Memory B cell (primary cell): Measurements from ENCODE around the gene CBFA2T2.
"Not testable (repeated sequence)": the region's sequence is repeated elsewhere in the genome, so short reads cannot be mapped to it uniquely, and the experiment has no call there.

Source experiments
- ATAC-seq: fragments of 150-1000 bp; cut with Tn5 transposase; 2 replicates; pipeline ENCODE4 v1.10.0; 2021; ENCODE audit warnings: low read depth, mild to moderate bottlenecking, moderate library complexity
- DNase-seq, 2 donors: peaks; one replicate each; pipeline ENCODE4 v3.0.0; 2022; ENCODE audit warnings: low spot score in 2 of 2
- H3K27ac Mint-ChIP-seq: one replicate; pipeline ENCODE4 v1.8.0; 2022; ENCODE audit warnings: mild to moderate bottlenecking, moderate library complexity, mixed read lengths
- H3K27me3 Mint-ChIP-seq: one replicate; pipeline ENCODE4 v1.8.0; 2022; ENCODE audit warnings: mixed read lengths
- H3K36me3 Mint-ChIP-seq: one replicate; pipeline ENCODE4 v1.8.0; 2022; ENCODE audit warnings: mild to moderate bottlenecking, mixed read lengths
- H3K4me1 Mint-ChIP-seq: one replicate; pipeline ENCODE4 v1.8.0; 2022; ENCODE audit warnings: mixed read lengths
- H3K4me3 Mint-ChIP-seq: one replicate; pipeline ENCODE4 v1.8.0; 2022; ENCODE audit warnings: mild to moderate bottlenecking, moderate library complexity, mixed read lengths
- H3K9me3 Mint-ChIP-seq: one replicate; pipeline ENCODE4 v1.8.0; 2022; ENCODE audit warnings: mixed read lengths

CBFA2T2 gene

DNA sequence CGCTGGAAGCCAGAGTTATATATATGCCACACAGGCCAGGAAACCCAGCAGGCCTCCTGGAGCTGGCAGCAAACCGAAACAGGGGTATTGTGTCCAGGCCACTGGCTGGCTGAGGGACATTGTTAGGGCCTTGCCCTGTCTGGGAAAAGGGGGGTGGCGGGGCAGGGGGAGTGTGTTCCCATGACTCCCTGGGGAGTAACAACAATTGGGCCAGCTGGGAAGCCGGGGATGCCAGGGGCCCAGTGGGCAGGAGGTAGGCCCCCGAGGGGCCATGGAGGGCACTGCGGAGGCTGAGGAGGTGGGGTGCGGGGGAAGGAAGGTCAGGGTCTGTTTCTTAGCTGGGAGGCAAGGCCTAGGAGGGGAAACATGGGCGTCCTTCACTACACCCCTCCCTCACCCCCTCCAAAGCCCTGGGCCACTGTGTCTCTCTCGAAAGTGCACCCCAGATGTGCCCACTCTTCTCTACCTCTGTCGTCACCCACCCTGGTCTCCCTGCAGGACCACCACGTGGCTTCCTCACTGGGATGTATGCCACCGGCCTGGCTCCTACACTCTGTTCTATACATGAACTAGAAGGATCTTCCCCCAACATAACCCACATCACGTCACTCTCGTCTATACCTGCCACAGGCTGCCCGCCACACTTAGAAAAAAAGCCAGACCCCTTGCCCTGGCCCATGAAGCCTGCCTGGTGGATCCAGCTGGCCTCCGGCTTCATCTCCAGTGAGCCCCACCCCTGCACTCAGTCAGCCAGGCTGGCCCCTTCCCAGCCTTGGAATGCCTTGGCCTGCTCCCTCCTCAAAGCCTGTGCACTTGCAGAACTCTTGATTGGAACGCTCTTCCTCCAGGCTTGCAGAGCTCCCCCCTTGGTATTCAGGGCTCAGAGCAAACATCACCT lies 204.1 kb downstream of the CBFA2T2 start:
- DNase-seq (no peak), ATAC-seq (no peak)
- H3K27me3 Mint-ChIP-seq: no peaks in the 10 kb centered on the region
- peaks cover 2% of the 10 kb centered on the region for H3K9me3 Mint-ChIP-seq
- H3K36me3 Mint-ChIP-seq: peaks cover 2% of the 10 kb centered on the region
- H3K4me3 Mint-ChIP-seq: no peak overlapping the region
- peaks cover 3% of the 10 kb centered on the region for H3K4me1 Mint-ChIP-seq
- H3K27ac Mint-ChIP-seq: no peak overlapping the region

DNA sequence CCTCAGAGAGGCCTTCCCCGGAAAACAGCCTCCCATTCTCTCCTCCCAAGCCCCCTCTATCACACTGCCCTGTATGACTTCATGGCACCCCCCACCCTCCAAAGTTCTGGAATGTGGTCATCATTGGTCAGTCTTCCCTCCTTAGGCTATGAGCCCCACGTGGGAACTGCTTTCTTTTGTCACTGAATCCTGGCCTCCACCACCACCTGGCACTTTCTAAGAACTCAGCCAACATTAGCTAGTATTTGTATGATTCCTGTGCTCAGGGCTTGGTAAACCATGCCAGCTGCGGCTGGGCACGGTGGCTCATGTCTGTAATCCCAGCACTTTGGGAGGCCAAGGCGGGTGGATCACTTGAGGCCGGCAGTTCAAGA lies 204.7 kb downstream of the CBFA2T2 start:
- ATAC-seq (no peak), DNase-seq (no peak)
- Mint-ChIP-seq H3K9me3 (peaks cover 2% of the 10 kb centered on the region), H3K4me1 (peaks cover 3% of the 10 kb centered on the region), H3K27ac (no peak overlapping the region), H3K4me3 (no peak overlapping the region), H3K27me3 (no peaks in the 10 kb centered on the region), H3K36me3 (peaks cover 2% of the 10 kb centered on the region)

DNA sequence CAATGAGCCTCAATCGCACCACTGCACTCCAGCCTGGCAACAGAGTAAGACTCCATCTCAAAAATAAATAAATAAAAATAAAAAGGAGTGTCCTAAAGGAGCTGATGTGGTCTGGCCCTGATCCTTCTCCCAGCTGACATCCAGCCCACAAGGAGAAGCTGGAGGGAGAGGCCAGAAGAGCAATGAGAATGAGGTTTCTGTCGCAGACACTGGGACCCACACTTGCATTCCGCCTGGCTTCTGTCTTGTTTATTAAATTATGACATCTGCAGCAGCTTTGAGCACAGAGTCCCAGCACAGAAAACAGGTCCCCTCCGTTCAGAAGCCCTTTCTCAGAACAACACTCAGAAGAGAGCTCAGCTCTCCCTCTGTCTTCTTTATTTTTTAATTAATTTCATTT lies 206.6 kb downstream of the CBFA2T2 start:
- Mint-ChIP-seq H3K27me3 (no peaks in the 10 kb centered on the region), H3K4me3 (no peak overlapping the region), H3K9me3 (peaks cover 2% of the 10 kb centered on the region), H3K36me3 (peaks cover 2% of the 10 kb centered on the region), H3K4me1 (peaks cover 2% of the 10 kb centered on the region), H3K27ac (no peak overlapping the region)
- no peak for ATAC-seq
- DNase-seq: no peak

DNA sequence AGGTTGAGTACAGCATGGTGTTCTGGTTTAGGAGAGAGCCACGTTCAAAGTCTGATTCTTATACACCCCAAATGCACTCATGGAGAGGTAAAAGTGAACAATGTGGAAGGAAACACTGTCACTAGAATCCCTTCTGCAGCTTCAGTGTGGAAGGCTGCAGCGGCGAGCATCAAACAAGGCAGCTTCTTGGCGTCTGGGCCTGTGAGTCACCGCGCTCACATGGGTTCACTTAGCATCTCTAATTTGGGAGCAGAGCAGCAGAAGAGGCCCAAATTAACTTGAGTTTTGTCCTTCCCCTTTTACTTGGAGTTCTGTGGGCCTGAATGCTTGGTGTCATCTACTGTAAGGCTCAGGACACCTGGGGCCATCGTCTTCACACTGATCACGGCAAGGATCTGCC lies 207.2 kb downstream of the CBFA2T2 start:
- H3K9me3 Mint-ChIP-seq: peaks cover 2% of the 10 kb centered on the region
- H3K4me1 Mint-ChIP-seq: no peaks in the 10 kb centered on the region
- H3K27me3 Mint-ChIP-seq: no peaks in the 10 kb centered on the region
- no peak for DNase-seq
- no peak overlapping the region for H3K4me3 Mint-ChIP-seq
- no peak for ATAC-seq
- H3K36me3 Mint-ChIP-seq: peaks cover 2% of the 10 kb centered on the region
- no peak overlapping the region for H3K27ac Mint-ChIP-seq

DNA sequence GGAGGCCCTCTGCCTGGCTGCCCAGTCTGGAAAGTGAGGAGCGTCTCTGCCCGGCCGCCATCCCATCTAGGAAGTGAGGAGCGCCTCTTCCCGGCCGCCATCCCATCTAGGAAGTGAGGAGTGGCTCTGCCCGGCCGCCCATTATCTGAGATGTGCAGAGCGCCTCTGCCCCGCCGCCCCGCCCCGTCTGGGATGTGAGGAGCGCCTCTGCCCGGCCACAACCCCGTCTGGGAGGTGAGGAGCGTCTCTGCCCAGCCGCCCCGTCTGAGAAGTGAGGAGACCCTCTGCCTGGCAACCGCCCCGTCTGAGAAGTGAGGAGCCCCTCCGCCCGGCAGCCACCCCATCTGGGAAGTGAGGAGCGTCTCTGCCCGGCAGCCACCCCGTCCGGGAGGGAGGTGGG lies 209.1 kb downstream of the CBFA2T2 start:
- not testable (repeated sequence) for H3K4me3 Mint-ChIP-seq, H3K9me3 Mint-ChIP-seq, H3K36me3 Mint-ChIP-seq

More for the DNA sequence above, 209.1 kb downstream of the CBFA2T2 start:
- not testable (repeated sequence) for H3K27ac Mint-ChIP-seq, ATAC-seq, H3K4me1 Mint-ChIP-seq, H3K27me3 Mint-ChIP-seq, DNase-seq
